Smooth muscle cell (in vitro differentiated cells): ENCODE measurements around the gene GAL3ST3. TPM values are rescaled to one million over a fixed set of nuclear protein-coding genes. Genes with fewer than 3 reads are reported as not detected.
A peak's percentile ranks its signal among the peaks of the same experiment; 100 is the strongest.

Experiments used
- DNase-seq: peaks from one replicate; lab custom pipeline; 2025; ENCODE audit not compliant: unreplicated experiment; lab: John Stamatoyannopoulos, UW
- H2AFZ ChIP-seq: fragments of 200-600 bp; sonication (generic); 2 replicates; pipeline ENCODE4 v1.6.0; 2016; ENCODE audit warnings: antibody characterized with exemption, low read depth, mild to moderate bottlenecking
- H3F3A ChIP-seq: fragments of 200-600 bp; sonication (generic); 2 replicates; pipeline ENCODE4 v1.6.0; 2017; ENCODE audit warnings: antibody characterized with exemption, low read depth
- H3K27ac ChIP-seq: fragments of 200-600 bp; sonication (generic); 2 replicates; pipeline ENCODE4 v1.5.1; 2016; ENCODE audit warnings: low read depth, mild to moderate bottlenecking
- H3K27me3 ChIP-seq: fragments of 200-600 bp; sonication (generic); 2 replicates; pipeline ENCODE4 v1.6.1; 2016; ENCODE audit warnings: low read depth, mild to moderate bottlenecking
- H3K36me3 ChIP-seq: fragments of 200-600 bp; sonication (generic); 2 replicates; pipeline ENCODE4 v1.5.1; 2016; ENCODE audit warnings: low read depth
- H3K4me1 ChIP-seq: fragments of 200-600 bp; sonication (generic); 2 replicates; pipeline ENCODE4 v1.5.1; 2016; ENCODE audit warnings: low read depth
- H3K4me2 ChIP-seq: fragments of 200-600 bp; sonication (generic); 2 replicates; pipeline ENCODE4 v1.6.0; 2016; ENCODE audit warnings: mild to moderate bottlenecking
- H3K4me3 ChIP-seq: fragments of 200-600 bp; sonication (generic); 2 replicates; pipeline ENCODE4 v1.5.1; 2016; ENCODE audit warnings: mild to moderate bottlenecking
- H3K79me2 ChIP-seq: fragments of 200-600 bp; sonication (generic); 2 replicates; pipeline ENCODE4 v1.6.0; 2016; ENCODE audit warnings: low read depth, mild to moderate bottlenecking
- H3K9ac ChIP-seq: fragments of 200-600 bp; sonication (generic); 2 replicates; pipeline ENCODE4 v1.6.0; 2016; ENCODE audit warnings: low read depth
- H3K9me3 ChIP-seq: fragments of 200-600 bp; sonication (generic); replicated peaks from 2 replicates; pipeline ENCODE4 v1.5.1; 2016; ENCODE audit warnings: low read depth
- H4K20me1 ChIP-seq: fragments of 200-600 bp; sonication (generic); 2 replicates; pipeline ENCODE4 v1.6.0; 2016; ENCODE audit warnings: low read depth
- CTCF ChIP-seq: fragments of 200-600 bp; sonication (generic); IDR thresholded peaks from 2 replicates; pipeline ENCODE4 v1.5.1; 2017; ENCODE audit warnings: borderline replicate concordance, mild to moderate bottlenecking, antibody characterized with exemption; ENCODE audit not compliant: insufficient read depth, poor library complexity, severe bottlenecking
- WGBS: methylation state at CpG from one replicate; pipeline ENCODE4 v1.1.7; 2016; ENCODE audit warnings: low lambda C conversion rate; 5-methylcytosine and 5-hydroxymethylcytosine counted together
- polyA plus RNA-seq: library from polyadenylated mRNA; unstranded; fragments of >200 nt; fragmentation: Nextera tagmentation; extraction: Ambion mirVana; gene quantifications from 2 replicates; pipeline ENCODE4 v1.2.1, GENCODE V29; 2016
- total RNA-seq: library from RNA; depleted of rRNA; stranded (reverse); fragments of >200 nt; gene quantifications from 2 replicates; pipeline ENCODE4 v1.2.3, GENCODE V29; 2014

The GAL3ST3 gene
- total and polyA plus RNA-seq, 2 experiments from 2014 or later = 0.23 to 0.27 TPM

- peaks cover 20% of the 10 kb centered on the region for H3K4me1 ChIP-seq
- H4K20me1 ChIP-seq = no peaks in the 10 kb centered on the region
- peaks cover 8% of the 10 kb centered on the region for H3K36me3 ChIP-seq
- DNase-seq = peak; percentile 87
- TF ChIP-seq CTCF = no peak
- H3K9ac ChIP-seq = peak within 1 kb of the TSS; percentile 97
- H3K4me2 ChIP-seq = peak within 1 kb of the TSS; percentile 87
- peaks cover 11% of the 10 kb centered on the region for H3F3A ChIP-seq
- H3K27me3 ChIP-seq = peaks cover 3% of the 10 kb centered on the region
- no peaks in the 10 kb centered on the region for H3K9me3 ChIP-seq
- H2AFZ ChIP-seq = peak within 1 kb of the TSS; percentile 60
- peak within 1 kb of the TSS; percentile 87 for H3K27ac ChIP-seq
- peak within 1 kb of the TSS; percentile 97 for H3K4me3 ChIP-seq
- peaks cover 43% of the 10 kb centered on the region for H3K79me2 ChIP-seq
- under 1% methylated on average over 79 of the region's 84 CpGs for WGBS
These were observed 3.1 kb upstream of the GAL3ST3 start, which contains the start of gene SF3B2 for GRCh38 chr11:66051766-66052663. Gene SF3B2 (plus strand): TSS chr11:66052364. CDS start chr11:66052385, 21 bp downstream.

- H3K9ac ChIP-seq = peak overlapping the region; percentile 97
- no peaks in the 10 kb centered on the region for H3K9me3 ChIP-seq
- H3K4me2 ChIP-seq = peak overlapping the region; percentile 87
- no peak for TF ChIP-seq CTCF
- DNase-seq = no peak
- peaks cover 11% of the 10 kb centered on the region for H3F3A ChIP-seq
- H3K4me1 ChIP-seq = peaks cover 20% of the 10 kb centered on the region
- H3K27ac ChIP-seq = peak overlapping the region; percentile 87
- no peaks in the 10 kb centered on the region for H4K20me1 ChIP-seq
- H3K27me3 ChIP-seq = peaks cover 3% of the 10 kb centered on the region
- peaks cover 1% of the 10 kb centered on the region for H3K36me3 ChIP-seq
- peaks cover 42% of the 10 kb centered on the region for H3K79me2 ChIP-seq
- 27% methylated on average over 11 of the region's 12 CpGs for WGBS
- H3K4me3 ChIP-seq = peak overlapping the region; percentile 97
- peak overlapping the region; percentile 60 for H2AFZ ChIP-seq
These were observed 2.4 kb upstream of the GAL3ST3 start for GRCh38 chr11:66051371-66051765.

GRCh38 chr11:66050581-66051231 is 1.7 kb upstream of the GAL3ST3 start:
- H4K20me1 ChIP-seq = no peaks in the 10 kb centered on the region
- H3K9ac ChIP-seq = no peak overlapping the region
- H3K27me3 ChIP-seq = peaks cover 3% of the 10 kb centered on the region
- no peaks in the 10 kb centered on the region for H3K9me3 ChIP-seq
- H2AFZ ChIP-seq = no peak overlapping the region
- no peak for DNase-seq
- H3K4me2 ChIP-seq = peak overlapping the region; percentile 87
- peaks cover 36% of the 10 kb centered on the region for H3K79me2 ChIP-seq
- H3K4me3 ChIP-seq = no peak overlapping the region
- H3K36me3 ChIP-seq = no peaks in the 10 kb centered on the region
- H3K27ac ChIP-seq = peak overlapping the region; percentile 87
- peaks cover 20% of the 10 kb centered on the region for H3K4me1 ChIP-seq
- no peak for TF ChIP-seq CTCF
- WGBS = 91% methylated on average over 5 of the region's 5 CpGs
- peaks cover 11% of the 10 kb centered on the region for H3F3A ChIP-seq
